DMS53 treated with DMSO at 0.1 percent for 48 hours (cell line): ENCODE results near the gene PALLD.

ENCODE experiments used
- DNase-seq: peaks from one replicate; lab custom pipeline; 2025; ENCODE audit not compliant: unreplicated experiment; lab: John Stamatoyannopoulos, UW

PALLD gene

GRCh38 chr4:168815379-168816345 is 318.8 kb downstream of the PALLD start:
- DNase-seq = no peak

GRCh38 chr4:168817370-168817769 is 320.5 kb downstream of the PALLD start:
- no peak for DNase-seq

GRCh38 chr4:168822481-168822880 is 325.6 kb downstream of the PALLD start:
- no peak for DNase-seq

- no peak for DNase-seq
Measured at GRCh38 chr4:168825975-168826374, 329.1 kb downstream of the PALLD start.

- no peak for DNase-seq
Measured at GRCh38 chr4:168826620-168827019, 329.8 kb downstream of the PALLD start.

GRCh38 chr4:168830777-168831512 is 334.1 kb downstream of the PALLD start:
- no peak for DNase-seq

GRCh38 chr4:168831585-168831918 is 334.7 kb downstream of the PALLD start:
- DNase-seq = no peak

- DNase-seq = peak; percentile 12
Measured at GRCh38 chr4:168831919-168832762, 335.3 kb downstream of the PALLD start.

GRCh38 chr4:168832763-168833575 is 336.1 kb downstream of the PALLD start:
- no peak for DNase-seq

- DNase-seq = no peak
Measured at GRCh38 chr4:168833881-168834280, 337.0 kb downstream of the PALLD start.

- no peak for DNase-seq
Measured at GRCh38 chr4:168835880-168836454, 339.1 kb downstream of the PALLD start.

- no peak for DNase-seq
Measured at GRCh38 chr4:168836490-168836889, 339.6 kb downstream of the PALLD start.

- DNase-seq = no peak
Measured at GRCh38 chr4:168837922-168838321, 341.1 kb downstream of the PALLD start.

- no peak for DNase-seq
Measured at GRCh38 chr4:168839758-168840391, 343.0 kb downstream of the PALLD start.

GRCh38 chr4:168840392-168840763 is 343.5 kb downstream of the PALLD start:
- no peak for DNase-seq

- no peak for DNase-seq
Measured at GRCh38 chr4:168841000-168841671, 344.3 kb downstream of the PALLD start.

GRCh38 chr4:168841672-168842019 is 344.8 kb downstream of the PALLD start:
- DNase-seq = no peak

- DNase-seq = no peak
Measured at GRCh38 chr4:168842186-168842585, 345.3 kb downstream of the PALLD start.

- DNase-seq = no peak
Measured at GRCh38 chr4:168843635-168844034, 346.8 kb downstream of the PALLD start.
